ENCODE results near the gene PPP1R10. TPM values are rescaled to one million over a fixed set of nuclear protein-coding genes. Genes with fewer than 3 reads are reported as not detected.
"Not testable (repeated sequence)": the region's sequence is repeated elsewhere in the genome, so short reads cannot be mapped to it uniquely, and the experiment has no call there.

The PPP1R10 gene
- polyA plus RNA-seq, 2 of the 4 experiments (the other 2 are of a cell fraction) = 26.4 to 37.6 TPM

GRCh38 chr6:30616811-30617564, at the start of gene PPP1R10 (continued):
- TF ChIP-seq CTCF (IDR thresholded peaks at IDR 0.05) (no peak), EP300 (IDR thresholded peaks at IDR 0.05) (no peak), TFCP2L1 (CRISPR knock-in tag; IDR thresholded peaks at IDR 0.05) (0 out of 2 replicates have a peak, but pooled peaks have one; percentile 72), NR3C1 (IDR thresholded peaks at IDR 0.05) (no peak), TP53 (CRISPR knock-in tag; IDR thresholded peaks at IDR 0.05) (peak; percentile 86; the same call in 1 of the 2 replicates), MAX (IDR thresholded peaks at IDR 0.05) (peak; percentile 40; the same call in 1 of the 2 replicates), CBX2 (IDR thresholded peaks at IDR 0.05; ENCODE audit: borderline replicate concordance, low read depth) (no peak), ZSCAN20 (CRISPR knock-in tag; IDR thresholded peaks at IDR 0.05) (no peak), FOSB (CRISPR knock-in tag; IDR thresholded peaks at IDR 0.05) (peak; percentile 96), ZNF302 (CRISPR knock-in tag; IDR thresholded peaks at IDR 0.05) (no peak), ATOH8 (CRISPR knock-in tag; IDR thresholded peaks at IDR 0.05; ENCODE audit: low read depth) (no peak), HDAC2 (IDR thresholded peaks at IDR 0.05) (no peak), POLR2AphosphoS2 (conservative IDR thresholded peaks at IDR 0.05; ENCODE audit: low read length) (no peak), ELK1 (IDR thresholded peaks at IDR 0.05; ENCODE audit: low read depth, low read length) (no peak), SMC3 (IDR thresholded peaks at IDR 0.05) (no peak), HOXB13 (CRISPR knock-in tag; IDR thresholded peaks at IDR 0.05; ENCODE audit: low read depth) (no peak), JUNB (IDR thresholded peaks at IDR 0.05) (no peak), FOSL2 (IDR thresholded peaks at IDR 0.05) (no peak), FOSL2 (CRISPR knock-in tag; IDR thresholded peaks at IDR 0.05) (0 out of 2 replicates have a peak, but pooled peaks have one; percentile 15), ZC3H11A (IDR thresholded peaks at IDR 0.05) (no peak), KDM1A (IDR thresholded peaks at IDR 0.05; ENCODE audit: low read depth) (no peak), POLR2A (IDR thresholded peaks at IDR 0.05; ENCODE audit: low read length) (peak; percentile 89), RAD21 (conservative IDR thresholded peaks at IDR 0.05 in 1 of 2, IDR thresholded peaks at IDR 0.05 in 1 of 2) (no peak), HOXA7 (CRISPR knock-in tag; IDR thresholded peaks at IDR 0.05) (peak; percentile 95), MYC (IDR thresholded peaks at IDR 0.05; ENCODE audit: borderline replicate concordance, low read length) (peak; percentile 22; the same call in 1 of the 2 replicates), NFE2L2 (conservative IDR thresholded peaks at IDR 0.05; ENCODE audit: low read length) (no peak), BCL3 (IDR thresholded peaks at IDR 0.05) (peak; percentile 99)

- CTCF ChIA-PET = interaction anchor here (1.3 to 1.9 kb wide), 2 partner anchors 13 to 56 kb away, joined by 5 to 12 read pairs; no protein-coding TSS in a partner anchor
- H3K9me3 ChIP-seq; H3K4me3 ChIP-seq; H3K27ac ChIP-seq; DNase-seq (ENCODE audit: low read depth in 1 of 2, low spot score in 1 of 2); FAIRE-seq; POLR2A ChIA-PET; H3K4me1 ChIP-seq; H3K4me2 ChIP-seq; ATAC-seq: not testable (repeated sequence)
- WGBS (ENCODE audit: missing lambda C conversion rate) = 75% methylated on average over 2 of the region's 2 CpGs
Measured at GRCh38 chr6:30666300-30666699, 49.3 kb upstream of the PPP1R10 start.

Data from A549 (cell line).